Gastrocnemius medialis (tissue), 4 donors: ENCODE data around the gene MRPL49. TPM values are rescaled to one million over a fixed set of nuclear protein-coding genes. Genes with fewer than 3 reads are reported as not detected.
A peak's percentile ranks its signal among the peaks of the same experiment; 100 is the strongest.

Experiments used
- ATAC-seq, 2 donors: fragments of 150-250 bp; one replicate each; pipeline ENCODE4 v1.9.1; 2016
- DNase-seq, 2 donors: peaks; one replicate each; pipeline ENCODE4 v3.0.0-alpha.2; 2019
- H3K27ac ChIP-seq, 4 donors: fragments of 200-600 bp; sonication (generic); 1 replicate in 1 of 4; 2 replicates in 3 of 4; pipeline ENCODE4 v1.5.1; 2016 to 2018; ENCODE audit warnings: mild to moderate bottlenecking in 2 of 4, moderate library complexity in 1 of 4
- H3K27me3 ChIP-seq, 3 donors: fragments of 200-600 bp; sonication (generic) in 2 of 3; 1 replicate in 1 of 3; 2 replicates in 2 of 3; pipeline versions ENCODE4 v1.5.1 to v1.6.0; 2016 to 2019; ENCODE audit warnings: mild to moderate bottlenecking in 1 of 3, moderate library complexity in 1 of 3
- H3K36me3 ChIP-seq, 2 donors: fragments of 200-600 bp; sonication (generic) in 1 of 2; one replicate each; pipeline ENCODE4 v1.5.1; 2017 to 2018
- H3K4me1 ChIP-seq, 2 donors: fragments of 200-600 bp; sonication (generic) in 1 of 2; one replicate each; pipeline ENCODE4 v1.5.1; 2016 to 2017; ENCODE audit warnings: mild to moderate bottlenecking in 2 of 2
- H3K4me3 ChIP-seq, 4 donors: fragments of 200-600 bp; sonication (generic) in 3 of 4; 1 replicate in 1 of 4; 2 replicates in 3 of 4; pipeline ENCODE4 v1.5.1; 2016 to 2019; ENCODE audit warnings: mild to moderate bottlenecking in 2 of 4
- H3K9me3 ChIP-seq, 3 donors: fragments of 200-600 bp; sonication (generic) in 2 of 3; 1 replicate in 1 of 3; 2 replicates in 2 of 3; pipeline ENCODE4 v1.5.1; 2016 to 2019
- CTCF ChIP-seq, 5 experiments: fragments of 450-650 bp in 3 of 5; fragments of 200-600 bp in 2 of 5; sonication (generic) in 2 of 5; IDR thresholded peaks in 4 of 5; conservative IDR thresholded peaks in 1 of 5; 1 replicate in 4 of 5; 2 replicates in 1 of 5; pipeline ENCODE4 v1.5.1; 2016 to 2019; ENCODE audit warnings: antibody characterized with exemption in 5 of 5, mild to moderate bottlenecking in 3 of 5, moderate library complexity in 3 of 5
- POLR2A ChIP-seq, 2 donors: fragments of 450-650 bp; IDR thresholded peaks; one replicate each; pipeline ENCODE4 v1.6.1; 2017; ENCODE audit warnings: antibody characterized with exemption in 2 of 2, mild to moderate bottlenecking in 2 of 2, moderate library complexity in 2 of 2
- in situ Hi-C, 4 donors: fragments of 200-750 bp; cut with MboI; loops; one replicate each; pipeline versions ENCODE4 v1.15.0 to v1.8.0; 2017; ENCODE audit warnings: low sequenced_read_pairs in 4 of 4
- intact Hi-C: fragments of 100-400 bp; cut with DNase I; formaldehyde crosslinking; loops from one replicate; pipeline ENCODE4 v1.15.1; 2023; ENCODE audit warnings: low total_unique reads
- total RNA-seq, 4 donors: library from RNA; depleted of rRNA; stranded (reverse); fragments of >200 nt; gene quantifications; one replicate each; pipeline versions ENCODE4 v1.1.0 to v1.2.3, GENCODE V29; 2016

MRPL49 gene
- total RNA-seq, 4 donors from 2014 or later: 54.9 to 76.5 (median 63.6) TPM

GRCh38 chr11:65165410-65166317, 43.5 kb downstream of the MRPL49 start:
- in situ Hi-C loops: no loop called here
- no peaks in the 10 kb centered on the region for H3K4me1 ChIP-seq
- DNase-seq: peak in 1 of 2 donors; percentile 6
- intact Hi-C loops: no loop called here
- H3K27me3 ChIP-seq: no peaks in the 10 kb centered on the region
- no peak overlapping the region for H3K27ac ChIP-seq
- TF ChIP-seq CTCF (IDR thresholded peaks at IDR 0.05 in 4 of 5, conservative IDR thresholded peaks at IDR 0.05 in 1 of 5) (no peak), POLR2A (IDR thresholded peaks at IDR 0.05) (no peak)
- H3K36me3 ChIP-seq: no peaks in the 10 kb centered on the region
- H3K4me3 ChIP-seq: peak overlapping the region; percentile 40 to 51 (median 44)
- no peak for ATAC-seq
- H3K9me3 ChIP-seq: no peaks in the 10 kb centered on the region

DNA sequence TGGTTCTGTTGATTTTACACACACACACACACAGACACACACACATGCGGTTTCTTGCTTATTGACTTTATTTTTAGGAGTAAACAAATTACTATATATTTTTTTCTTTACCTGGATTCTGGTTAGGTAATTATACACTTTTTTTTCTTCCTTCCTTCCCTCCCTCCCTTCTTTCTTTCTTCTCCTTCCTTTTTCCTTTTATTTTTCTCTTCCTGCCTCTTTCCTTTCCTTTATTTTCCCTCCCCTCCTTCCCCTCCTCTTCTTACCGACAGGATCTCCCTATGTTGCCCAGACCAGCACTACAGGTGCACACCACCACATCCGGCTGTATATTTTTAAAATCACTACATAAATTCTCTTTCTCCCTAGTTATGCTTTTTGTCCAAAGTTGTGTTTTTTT, 44.8 kb downstream of the MRPL49 start:
- in situ Hi-C loops (no loop called here), intact Hi-C loops (no loop called here)
- TF ChIP-seq CTCF (IDR thresholded peaks at IDR 0.05 in 4 of 5, conservative IDR thresholded peaks at IDR 0.05 in 1 of 5): no peak
- TF ChIP-seq POLR2A (IDR thresholded peaks at IDR 0.05): no peak
- Histone ChIP-seq H3K4me3 (no peak overlapping the region), H3K36me3 (no peaks in the 10 kb centered on the region), H3K27ac (no peak overlapping the region), H3K4me1 (no peaks in the 10 kb centered on the region), H3K9me3 (no peaks in the 10 kb centered on the region), H3K27me3 (no peaks in the 10 kb centered on the region)
- ATAC-seq (no peak), DNase-seq (no peak)

DNA sequence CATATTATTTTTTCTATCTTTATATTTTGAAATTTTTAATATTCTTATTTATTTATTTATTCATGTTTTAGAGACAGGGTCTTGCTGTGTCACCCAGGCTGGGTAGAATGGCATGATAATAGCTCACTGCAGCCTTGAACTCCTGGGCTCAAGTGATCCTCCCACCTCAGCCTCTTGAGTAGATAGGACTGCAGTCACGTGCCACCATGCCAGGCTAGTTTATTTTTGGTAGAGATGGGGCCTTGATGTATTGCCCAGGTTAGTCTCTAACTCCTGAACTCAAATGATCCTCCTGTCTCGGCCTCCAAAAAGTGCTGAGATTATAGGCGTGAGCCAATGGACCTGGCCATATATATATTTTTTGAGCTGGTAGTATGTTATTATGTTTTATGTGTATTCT, 45.5 kb downstream of the MRPL49 start:
- intact Hi-C loops: no loop called here
- H3K27me3 ChIP-seq: no peaks in the 10 kb centered on the region

DNA sequence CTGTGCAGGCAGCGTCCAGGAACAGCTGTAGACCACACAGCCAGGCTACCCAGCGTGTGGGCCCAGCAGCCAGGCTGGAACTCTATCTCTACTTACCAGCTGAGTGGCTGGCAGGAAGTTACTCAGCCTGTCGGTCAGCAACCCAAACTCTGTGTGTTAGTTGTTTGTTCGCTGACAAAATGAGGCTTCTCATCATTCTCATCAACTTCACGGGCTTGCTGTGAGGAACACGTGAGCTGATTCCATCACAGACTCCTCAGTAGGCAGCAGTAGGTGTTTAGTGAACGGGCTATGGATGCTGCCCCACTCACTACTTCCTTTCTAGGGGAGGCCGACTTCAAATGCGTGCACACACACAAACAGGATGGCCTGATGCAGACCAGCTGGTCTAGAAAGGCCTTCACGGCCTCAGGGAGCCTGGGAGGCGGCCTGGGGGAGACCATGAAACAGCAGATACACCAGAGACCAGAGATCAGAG, 47.1 kb downstream of the MRPL49 start:
- H3K36me3 ChIP-seq: no peaks in the 10 kb centered on the region
- H3K4me1 ChIP-seq: peaks cover 0 to 7% of the 10 kb centered on the region in 2 donors
- no peak for ATAC-seq
- no peaks in the 10 kb centered on the region for H3K27me3 ChIP-seq
- TF ChIP-seq POLR2A (IDR thresholded peaks at IDR 0.05) (no peak), CTCF (IDR thresholded peaks at IDR 0.05 in 4 of 5, conservative IDR thresholded peaks at IDR 0.05 in 1 of 5) (no peak)
- intact Hi-C loops (no loop called here), in situ Hi-C loops (no loop called here)
- DNase-seq: peak in 1 of 2 donors; percentile 4
- H3K9me3 ChIP-seq: no peaks in the 10 kb centered on the region
- no peak overlapping the region for H3K27ac ChIP-seq
- no peak overlapping the region for H3K4me3 ChIP-seq

More for the DNA sequence above, 45.5 kb downstream of the MRPL49 start:
- no peak for ATAC-seq
- Histone ChIP-seq H3K4me3 (no peak overlapping the region), H3K4me1 (no peaks in the 10 kb centered on the region), H3K36me3 (no peaks in the 10 kb centered on the region), H3K27ac (no peak overlapping the region), H3K9me3 (no peaks in the 10 kb centered on the region)
- TF ChIP-seq POLR2A (IDR thresholded peaks at IDR 0.05): no peak
- no peak for TF ChIP-seq CTCF (IDR thresholded peaks at IDR 0.05 in 4 of 5, conservative IDR thresholded peaks at IDR 0.05 in 1 of 5)
- DNase-seq: no peak
- in situ Hi-C loops: no loop called here
